HTR-8/SVneo (cell line): Measurements from ENCODE around the gene KCNAB1.

ENCODE experiments used
- DNase-seq: peaks from one replicate; pipeline ENCODE4 v3.0.0; 2011; ENCODE audit warnings: low spot score, mixed read lengths; ENCODE audit not compliant: insufficient read length
- FAIRE-seq: peaks from 2 replicates; lab custom pipeline; 2011; peaks lifted over from hg19 to GRCh38; lab: Jason Lieb, UNC

KCNAB1 gene

DNA sequence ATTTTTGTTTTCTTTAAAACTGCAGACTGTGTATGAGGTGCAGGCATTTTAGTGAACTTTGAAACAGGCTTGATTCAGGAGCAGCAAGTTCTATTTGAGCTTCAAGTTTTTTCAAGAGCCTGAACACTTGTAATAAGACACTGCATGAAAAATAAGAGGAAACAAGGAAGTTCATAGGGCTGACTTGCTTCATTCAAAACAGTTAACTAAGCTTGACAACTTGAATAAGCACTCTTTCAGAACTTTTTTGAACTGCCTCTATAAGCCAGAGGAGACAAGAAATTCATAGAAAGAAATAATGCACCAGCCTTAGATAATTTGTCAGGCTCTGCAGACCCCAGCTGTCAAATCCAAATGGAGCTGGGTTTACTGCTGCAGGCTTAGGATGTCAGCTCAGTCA is 304.4 kb downstream of the KCNAB1 start:
- no peak for DNase-seq

DNA sequence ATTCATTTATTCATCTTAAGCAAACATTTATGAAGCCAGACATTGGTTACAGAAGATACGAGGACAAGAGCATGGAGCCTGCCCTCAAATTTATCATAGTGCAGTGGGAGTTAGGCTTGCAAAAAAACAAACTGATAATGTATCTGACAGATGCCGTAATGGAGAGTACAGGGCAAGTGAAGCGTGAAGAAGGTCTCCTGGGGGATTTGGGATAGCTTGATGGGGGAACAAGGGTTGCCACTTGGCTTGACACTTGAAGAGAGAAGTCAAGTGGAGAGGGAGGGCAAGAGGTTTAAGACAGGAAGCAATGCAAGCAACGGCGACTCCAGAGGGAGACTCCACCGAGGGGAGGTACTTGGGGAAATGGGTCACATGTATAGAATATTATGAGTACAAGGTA is 305.3 kb downstream of the KCNAB1 start:
- no peak for DNase-seq
- FAIRE-seq: no peak

More for the DNA sequence above, 304.4 kb downstream of the KCNAB1 start:
- FAIRE-seq: no peak

DNA sequence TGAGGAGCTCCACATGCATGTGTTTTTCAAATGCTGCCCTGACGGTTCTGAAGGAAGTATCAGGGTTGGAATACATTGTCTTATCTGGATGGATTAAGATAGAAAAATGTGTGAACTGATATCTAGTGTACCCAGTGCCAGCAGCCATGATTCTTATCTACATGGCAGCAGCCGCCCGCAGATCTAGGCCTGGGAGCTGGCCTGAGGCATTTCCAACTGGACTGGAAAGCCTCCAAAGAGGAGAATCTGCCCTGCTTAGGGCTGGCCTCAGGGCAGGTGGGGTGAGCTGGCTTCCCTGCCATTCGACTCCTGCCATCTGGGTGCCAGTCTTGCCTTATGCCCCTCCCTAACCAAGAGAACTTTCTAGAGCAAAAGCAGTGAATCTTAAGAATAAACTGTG is 308.7 kb downstream of the KCNAB1 start:
- no peak for FAIRE-seq
- no peak for DNase-seq

DNA sequence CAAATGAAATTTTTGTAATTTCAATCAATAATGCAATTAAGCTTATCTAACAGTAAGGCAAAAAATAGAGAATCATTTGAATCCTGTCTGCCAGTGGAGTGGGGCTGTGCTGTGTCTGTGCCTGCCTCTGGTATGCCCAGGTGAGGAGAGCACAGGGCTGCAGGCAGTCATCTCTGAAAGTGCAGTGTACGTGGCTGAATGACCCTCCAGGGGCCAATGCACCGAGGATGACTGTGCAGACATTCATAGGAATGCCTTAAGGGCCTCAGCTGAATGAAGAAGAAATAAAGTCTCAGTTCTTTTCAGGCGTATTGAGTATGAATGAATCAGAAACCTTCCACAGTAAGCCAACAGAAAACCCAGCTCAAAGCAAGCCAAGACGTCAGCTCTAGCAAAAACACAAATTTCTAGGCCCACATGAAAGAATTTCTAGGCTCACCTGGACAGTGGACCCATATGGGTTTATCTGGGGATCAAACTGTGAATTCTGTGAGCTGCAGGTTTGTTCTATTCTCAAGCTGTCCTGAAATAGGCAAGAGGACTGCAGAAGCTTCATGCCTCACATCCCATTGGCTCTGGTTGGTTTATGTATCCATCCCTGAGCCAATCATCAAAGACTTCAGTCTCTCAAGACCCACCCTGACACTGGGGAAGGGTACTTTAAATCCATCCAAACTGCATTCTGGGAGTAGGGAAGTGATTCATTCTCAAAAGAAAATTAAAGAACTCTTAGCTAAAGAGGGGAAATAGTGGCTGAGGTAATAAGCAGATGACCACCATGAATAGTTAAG is 311.2 kb downstream of the KCNAB1 start:
- DNase-seq (no peak), FAIRE-seq (no peak)

DNA sequence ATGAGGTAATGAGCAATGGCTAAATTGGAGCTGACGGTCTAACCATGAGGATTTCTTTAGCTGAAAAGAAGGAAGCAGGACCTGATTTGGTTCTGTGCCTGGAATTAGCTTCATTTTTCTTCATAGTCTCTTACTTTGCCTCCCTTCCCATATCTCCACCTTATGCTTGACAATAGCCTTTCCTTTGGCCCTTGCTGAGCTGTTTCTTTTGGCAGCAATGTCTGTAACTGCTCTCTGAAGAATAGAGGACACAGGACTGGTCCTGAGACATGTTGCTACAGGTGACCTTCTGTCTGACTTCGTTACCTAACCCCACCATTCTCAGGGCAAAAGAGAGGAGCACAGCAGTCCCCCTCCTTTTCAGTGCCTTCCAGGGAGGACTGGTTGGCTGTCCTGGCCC is 312.2 kb downstream of the KCNAB1 start:
- DNase-seq: no peak
- FAIRE-seq: no peak

DNA sequence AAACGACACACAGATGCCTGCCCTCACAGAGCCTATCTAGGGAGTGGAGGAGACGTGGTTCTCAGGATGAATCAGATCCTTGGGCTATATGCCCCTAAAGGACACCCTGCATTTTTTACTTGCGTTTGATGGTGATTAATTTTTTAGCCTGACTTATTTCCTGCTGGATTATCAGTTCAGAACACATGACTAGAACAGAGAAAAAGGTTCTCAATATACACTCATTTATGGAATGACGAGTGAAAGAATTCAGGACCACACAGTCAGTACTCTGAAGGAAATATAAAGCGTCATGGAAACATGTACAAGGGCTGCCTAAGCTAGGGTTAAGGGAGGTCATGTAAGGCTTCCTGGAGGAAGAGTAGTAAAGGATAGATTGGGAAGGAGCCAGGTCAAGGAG is 312.8 kb downstream of the KCNAB1 start:
- no peak for FAIRE-seq
- DNase-seq: no peak

DNA sequence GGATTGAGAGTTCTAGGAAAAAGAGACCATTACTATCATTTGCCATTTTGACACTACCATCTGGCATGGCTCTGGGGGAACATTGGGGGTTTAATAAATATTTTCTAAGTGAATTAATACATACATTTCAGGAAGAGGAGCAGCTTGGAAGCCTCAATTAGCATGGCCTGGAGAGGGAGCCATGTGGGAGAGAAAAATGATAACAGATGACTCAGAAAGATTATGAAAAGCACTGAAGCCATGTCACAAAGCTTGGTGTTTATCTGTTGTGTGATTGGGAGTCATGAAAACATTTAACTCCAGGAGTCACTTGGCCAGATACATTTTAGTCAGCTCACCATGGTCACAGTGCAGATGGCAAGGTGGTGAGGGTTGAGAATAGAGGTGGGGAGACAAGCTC is 313.5 kb downstream of the KCNAB1 start:
- FAIRE-seq: no peak
- no peak for DNase-seq

DNA sequence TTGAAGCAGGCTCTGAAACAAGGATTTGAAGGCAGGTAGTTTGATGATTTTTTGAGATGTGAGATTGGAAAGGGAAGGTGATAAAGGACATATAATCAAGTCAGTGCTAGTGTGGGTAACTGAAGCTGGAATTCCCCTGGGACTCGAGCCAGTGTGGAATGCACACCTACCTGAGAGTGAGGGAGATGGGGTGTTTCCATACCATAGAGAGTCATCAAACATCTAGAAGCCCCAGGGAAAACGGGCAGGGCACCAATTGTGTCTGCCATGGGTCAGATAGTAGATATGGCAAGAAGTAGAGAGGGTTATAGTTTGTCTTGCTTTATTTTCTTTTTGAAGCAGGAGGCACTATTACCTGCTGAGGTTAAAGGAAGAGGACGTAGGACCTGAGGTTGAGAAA is 314.5 kb downstream of the KCNAB1 start:
- DNase-seq (no peak), FAIRE-seq (no peak)

DNA sequence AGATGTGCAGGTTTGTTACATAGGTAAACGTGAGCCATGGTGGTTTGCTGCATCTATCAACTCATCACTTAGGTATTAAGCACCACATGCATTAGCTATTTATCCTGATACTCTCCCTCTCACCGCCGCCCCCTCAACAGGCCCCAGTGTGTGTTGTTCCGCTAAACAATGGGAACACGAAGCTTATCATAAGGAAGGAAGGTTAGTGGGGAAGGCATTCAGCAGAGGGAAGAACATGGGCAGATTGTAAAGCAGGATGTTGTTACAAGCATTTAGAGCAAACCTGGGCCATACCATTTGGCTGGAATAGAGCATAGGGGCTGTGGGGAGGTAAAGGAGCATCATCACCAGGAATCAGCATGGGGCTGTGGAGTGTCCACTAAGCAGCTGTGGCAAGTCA is 322.7 kb downstream of the KCNAB1 start:
- FAIRE-seq (no peak), DNase-seq (no peak)

DNA sequence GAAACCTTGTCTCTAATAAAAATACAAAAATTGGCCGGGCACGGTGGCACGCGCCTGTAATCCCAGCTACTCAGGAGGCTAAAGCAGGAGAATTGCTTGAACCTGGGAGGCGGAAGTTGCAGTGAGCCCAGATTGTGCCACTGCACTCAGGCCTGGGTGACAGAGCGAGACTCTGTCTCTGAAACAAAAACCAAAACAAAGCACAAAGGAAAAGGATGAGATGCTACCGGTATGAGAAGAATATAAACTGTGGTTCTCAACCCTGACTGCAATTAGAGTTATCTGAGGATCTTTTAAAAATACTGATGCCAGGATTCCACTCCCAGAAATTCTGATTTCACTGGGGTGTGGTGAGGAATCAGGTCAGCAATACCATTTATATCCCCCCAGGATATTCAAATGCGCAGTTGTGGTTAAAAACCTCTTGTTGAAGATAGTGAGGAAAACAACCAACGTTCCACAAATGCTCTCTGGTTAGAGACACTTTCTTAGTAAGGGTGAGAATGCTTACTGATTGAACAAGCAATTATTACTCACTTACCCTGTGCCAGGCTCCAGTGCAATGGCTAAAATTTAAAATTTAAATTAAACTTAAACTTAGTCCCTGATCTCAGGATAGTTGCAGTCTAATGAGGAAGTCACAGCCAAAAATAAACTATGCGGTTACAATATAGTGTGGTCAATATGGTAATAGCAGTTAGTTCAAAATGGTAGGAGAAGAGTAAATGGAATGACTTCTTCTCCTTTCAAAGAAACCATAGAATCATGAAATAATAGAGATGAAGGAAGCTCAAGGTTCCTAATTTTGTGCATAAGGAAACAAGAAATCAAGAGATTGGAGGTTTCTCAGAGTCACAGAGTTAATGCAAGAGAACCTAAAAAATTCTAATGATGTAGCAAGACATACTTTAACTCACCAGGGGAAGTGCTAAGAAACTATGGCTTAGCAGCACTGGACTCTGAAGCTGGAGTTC is 325.0 kb downstream of the KCNAB1 start:
- DNase-seq (no peak), FAIRE-seq (no peak)

DNA sequence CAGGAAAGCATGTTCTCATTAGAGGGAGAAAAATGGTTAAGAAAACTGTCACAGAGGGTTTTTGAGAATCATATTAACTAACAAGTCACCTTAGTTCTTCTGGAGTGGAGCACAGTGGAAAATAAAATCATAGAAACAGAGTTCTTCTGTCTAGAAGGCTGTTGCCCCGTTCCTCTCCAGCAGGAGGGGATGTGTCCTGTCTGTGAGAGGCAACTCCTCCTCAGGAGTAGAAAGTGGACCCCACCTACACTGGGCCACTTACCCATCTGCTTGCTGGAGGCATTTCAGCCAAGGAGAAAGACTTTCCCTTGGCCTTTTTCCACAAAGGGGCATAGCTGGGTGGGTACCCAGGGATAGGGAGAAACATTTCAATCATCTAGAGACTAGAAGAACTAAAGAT is 327.9 kb downstream of the KCNAB1 start:
- DNase-seq: peak; percentile 30

DNA sequence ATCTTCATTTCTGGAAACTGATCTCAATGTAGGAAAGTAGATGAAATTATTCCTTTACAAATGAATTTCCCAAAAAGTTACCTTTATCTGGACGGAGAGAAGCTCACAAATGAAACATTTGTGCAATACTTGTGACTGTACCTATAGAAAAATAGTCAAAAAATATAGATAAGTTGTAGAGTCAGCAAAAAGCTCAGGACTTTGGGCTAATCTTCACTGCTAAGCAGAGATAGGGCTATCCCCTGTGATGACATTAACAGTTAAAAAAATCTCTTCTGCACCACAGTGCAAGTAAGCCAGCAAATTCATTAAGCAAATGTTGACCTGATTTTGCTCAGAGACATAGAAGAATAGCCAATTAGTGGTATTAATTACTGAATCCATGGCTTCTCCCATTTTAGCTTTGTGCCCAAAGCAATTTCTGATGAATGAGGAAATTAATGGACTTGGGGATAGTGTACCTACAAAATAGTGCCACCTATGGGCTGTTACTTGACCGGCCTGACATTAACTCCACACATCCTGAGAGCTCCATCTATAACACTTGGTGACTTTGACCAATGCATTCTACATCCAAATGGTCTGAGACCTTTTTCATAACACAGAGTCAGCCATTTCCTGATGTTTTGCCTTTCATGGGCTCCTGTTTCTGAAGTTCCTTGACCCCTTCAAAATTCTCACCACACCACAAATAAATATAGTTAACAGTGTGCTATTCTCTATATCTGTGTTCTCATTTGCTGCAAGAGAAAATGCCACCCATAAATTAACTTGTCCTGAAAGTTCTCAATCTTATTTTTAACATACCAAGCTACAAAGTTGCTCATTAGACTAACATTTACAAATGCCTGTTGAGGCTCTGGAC is 329.6 kb downstream of the KCNAB1 start:
- no peak for FAIRE-seq
- DNase-seq: peak; percentile 29

More for the DNA sequence above, 327.9 kb downstream of the KCNAB1 start:
- FAIRE-seq: no peak

DNA sequence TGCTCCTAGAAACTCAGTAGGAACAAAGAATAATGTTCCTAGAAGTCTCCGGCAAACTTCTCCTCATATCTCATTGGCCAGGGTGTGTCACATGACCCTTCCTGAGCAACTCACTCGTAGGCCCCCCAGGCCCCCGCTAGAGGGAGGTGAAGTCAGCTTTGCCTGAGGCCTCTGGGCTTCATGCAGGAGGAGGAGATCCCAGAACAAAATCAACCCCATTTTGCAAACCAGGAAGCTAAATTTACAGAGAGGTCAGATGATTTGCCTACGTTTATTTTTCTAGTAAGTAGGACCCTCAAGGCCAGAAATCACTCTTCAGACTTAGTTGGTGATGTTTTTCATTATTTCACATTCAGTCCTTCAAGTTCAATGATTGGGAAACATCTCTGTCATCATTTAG is 335.5 kb downstream of the KCNAB1 start:
- DNase-seq: no peak
- FAIRE-seq: no peak

DNA sequence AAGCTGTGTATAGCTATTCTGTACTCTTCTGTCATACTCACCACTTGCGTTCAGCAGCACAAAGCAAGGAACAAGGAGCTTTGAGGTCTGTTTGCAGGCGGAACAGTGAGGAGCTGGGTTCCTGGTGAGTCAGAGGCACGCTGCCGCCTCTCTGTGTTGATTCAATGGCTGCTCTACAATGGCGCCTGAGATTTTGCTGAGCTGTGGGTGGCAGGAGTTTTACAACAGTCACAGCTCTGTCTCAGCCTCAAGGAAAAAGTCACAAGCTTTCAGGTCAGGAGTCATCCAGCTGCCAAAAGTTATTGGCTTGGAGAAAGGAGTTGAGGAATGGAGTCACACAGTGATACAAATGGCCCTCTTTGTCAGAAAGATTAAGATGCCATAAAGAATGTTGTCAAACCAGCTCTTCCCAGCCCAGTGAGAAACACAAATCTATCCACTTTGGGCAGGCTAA is 336.4 kb downstream of the KCNAB1 start:
- FAIRE-seq (no peak), DNase-seq (no peak)

DNA sequence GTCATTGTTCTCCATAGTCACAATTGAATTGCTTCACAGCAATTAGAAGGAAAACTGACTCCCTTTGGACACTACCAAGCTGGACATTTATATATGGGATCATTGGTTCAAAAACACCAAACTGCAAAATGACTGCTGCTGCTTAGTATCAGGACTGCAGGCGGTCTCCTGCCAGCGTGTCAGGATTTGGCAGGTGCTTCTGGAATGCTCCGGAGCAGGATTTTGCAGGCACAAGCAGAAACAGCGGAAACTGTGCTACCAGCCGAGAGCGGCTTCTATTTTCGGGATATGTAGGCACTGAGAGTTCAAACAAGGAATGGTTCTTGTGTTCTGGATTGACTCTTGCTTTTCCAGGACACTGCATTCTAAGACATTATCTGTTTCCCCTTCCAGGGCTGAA is 339.1 kb downstream of the KCNAB1 start:
- no peak for DNase-seq
- no peak for FAIRE-seq

DNA sequence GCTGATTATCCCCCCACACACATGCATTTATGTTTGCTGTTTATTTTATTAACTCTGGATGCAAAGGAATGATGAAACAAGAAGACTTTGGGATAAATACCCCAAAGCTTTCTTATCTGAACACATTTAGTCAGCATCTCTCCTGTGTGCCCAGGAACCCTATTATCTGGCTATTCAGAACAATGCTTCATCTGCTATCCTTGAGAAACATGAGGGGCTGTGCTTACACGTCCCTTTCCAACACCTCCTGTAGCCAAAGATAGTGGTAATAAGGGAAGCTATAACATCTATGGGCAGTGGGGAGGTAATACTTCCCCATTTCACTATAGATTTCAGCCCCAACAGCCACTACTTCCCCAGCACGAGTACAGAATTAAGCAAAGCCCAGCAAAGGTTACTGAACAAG is 339.8 kb downstream of the KCNAB1 start:
- no peak for FAIRE-seq

DNA sequence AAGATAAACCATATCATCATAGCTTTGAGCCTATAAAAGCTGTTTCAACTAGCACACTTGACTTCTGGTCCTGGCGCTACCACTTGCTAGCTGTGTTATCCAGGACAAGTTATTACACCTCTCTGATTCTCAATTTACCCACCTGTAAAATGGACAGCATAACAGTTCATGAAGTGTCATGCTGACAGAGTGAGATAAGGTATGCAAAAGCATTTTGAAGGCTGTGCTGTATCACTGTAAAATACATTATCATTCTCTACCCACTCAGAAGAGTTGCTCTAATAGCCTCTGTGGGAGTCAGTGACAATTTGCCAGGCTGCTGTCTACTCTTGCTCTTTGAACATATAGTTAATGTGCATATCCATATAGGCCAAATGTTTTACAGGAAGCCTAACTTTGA is 341.5 kb downstream of the KCNAB1 start:
- DNase-seq (no peak), FAIRE-seq (no peak)

More for the DNA sequence above, 339.8 kb downstream of the KCNAB1 start:
- DNase-seq: no peak

DNA sequence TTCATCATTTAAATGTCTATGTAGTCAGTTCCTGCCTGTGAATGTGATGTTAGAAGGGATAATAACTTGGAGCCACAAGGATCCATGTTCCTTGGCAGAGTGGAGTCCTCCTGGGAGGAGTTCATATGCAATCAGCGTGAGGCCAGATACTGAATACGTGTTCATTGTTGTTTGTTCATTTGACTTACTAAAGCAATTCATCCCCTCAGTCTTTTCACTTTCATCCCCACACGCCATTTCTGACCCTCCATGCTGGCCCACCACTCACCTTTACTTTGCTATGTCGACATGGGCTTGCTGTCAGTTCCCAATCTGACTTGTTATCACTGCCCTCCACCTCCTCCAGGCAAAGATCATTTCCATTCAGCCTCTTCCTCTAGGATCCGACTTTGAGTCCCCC is 342.7 kb downstream of the KCNAB1 start:
- DNase-seq (no peak), FAIRE-seq (no peak)

DNA sequence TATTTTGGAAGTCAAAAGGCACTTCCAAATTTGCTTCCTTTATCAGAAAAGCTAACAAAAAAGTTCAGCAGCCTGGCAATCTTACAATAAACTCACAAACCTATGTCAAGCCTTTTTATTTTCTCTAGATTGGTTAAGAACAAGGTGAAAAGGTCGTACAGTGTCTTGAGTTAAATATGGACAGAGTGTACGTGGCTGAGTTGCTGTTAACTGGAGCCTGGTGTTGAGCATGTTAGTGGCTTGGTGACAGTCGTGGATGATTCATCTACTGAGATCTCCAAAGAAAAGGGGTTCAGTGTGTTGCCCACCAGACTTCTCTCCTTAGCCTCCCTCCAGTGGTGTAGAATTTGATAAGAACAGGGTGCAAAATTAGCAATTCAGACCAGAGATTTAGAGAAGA is 344.8 kb downstream of the KCNAB1 start:
- FAIRE-seq: no peak

DNA sequence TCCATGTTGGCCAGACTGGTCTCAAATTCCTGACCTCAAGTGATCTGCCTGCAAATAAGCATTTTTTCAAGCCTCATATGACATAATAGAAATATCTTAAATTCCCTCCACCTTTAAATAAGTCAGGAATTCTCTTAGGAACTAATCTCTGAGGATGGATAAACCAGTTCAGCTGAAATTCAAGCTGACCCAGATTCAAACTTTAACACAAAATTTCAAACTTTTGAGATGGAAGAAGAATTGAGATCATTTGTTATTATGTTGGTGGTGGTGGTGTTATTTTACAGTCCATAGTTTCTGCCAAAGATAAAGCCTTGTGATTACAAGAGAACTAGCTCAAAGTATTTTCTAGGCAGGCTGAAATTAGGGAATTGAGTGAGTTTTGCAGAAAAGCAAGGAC is 349.1 kb downstream of the KCNAB1 start:
- FAIRE-seq (no peak), DNase-seq (no peak)

More for the DNA sequence above, 344.8 kb downstream of the KCNAB1 start:
- DNase-seq: no peak
